Adrenal gland (tissue), 5 donors: ENCODE results near the gene ZSWIM1.

ENCODE experiments used
- POLR2A ChIP-seq, 2 donors: fragments of 450-650 bp; IDR thresholded peaks; one replicate each; pipeline ENCODE4 v1.6.1; 2017; ENCODE audit warnings: antibody characterized with exemption in 2 of 2, mild to moderate bottlenecking in 2 of 2, moderate library complexity in 1 of 2
- TF ChIP-seq, protein P1 (sequence below), 6 experiments: fragments of 450-650 bp in 4 of 6; fragments of 200-600 bp in 2 of 6; sonication (generic) in 1 of 6; IDR thresholded peaks; 1 replicate in 5 of 6; 2 replicates in 1 of 6; pipeline versions ENCODE4 v1.5.1 to v1.8.0; 2016 to 2021; ENCODE audit warnings: antibody characterized with exemption in 6 of 6, mild to moderate bottlenecking in 2 of 6, moderate library complexity in 1 of 6
- donor health status: DM: no; HTN: no; CAD: no.

DNA sequence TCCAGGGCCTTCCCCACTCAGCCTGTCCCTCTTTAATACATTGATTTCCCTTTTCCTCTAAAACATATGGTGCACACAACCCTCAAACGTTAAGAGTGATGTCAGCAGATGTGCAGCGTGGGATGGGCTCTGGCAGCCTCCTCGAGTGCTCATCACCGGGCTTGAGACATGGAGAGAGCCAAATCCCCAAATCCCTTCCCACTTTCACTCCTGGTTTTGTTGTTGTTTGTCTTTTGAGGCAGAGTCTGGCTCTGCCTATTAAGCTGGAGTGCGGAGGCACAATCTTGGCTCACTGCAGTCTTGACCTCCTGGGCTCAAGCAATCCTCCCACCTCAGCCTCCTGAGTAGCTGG is 36.7 kb downstream of the ZSWIM1 start:
- TF ChIP-seq, protein P1, sequence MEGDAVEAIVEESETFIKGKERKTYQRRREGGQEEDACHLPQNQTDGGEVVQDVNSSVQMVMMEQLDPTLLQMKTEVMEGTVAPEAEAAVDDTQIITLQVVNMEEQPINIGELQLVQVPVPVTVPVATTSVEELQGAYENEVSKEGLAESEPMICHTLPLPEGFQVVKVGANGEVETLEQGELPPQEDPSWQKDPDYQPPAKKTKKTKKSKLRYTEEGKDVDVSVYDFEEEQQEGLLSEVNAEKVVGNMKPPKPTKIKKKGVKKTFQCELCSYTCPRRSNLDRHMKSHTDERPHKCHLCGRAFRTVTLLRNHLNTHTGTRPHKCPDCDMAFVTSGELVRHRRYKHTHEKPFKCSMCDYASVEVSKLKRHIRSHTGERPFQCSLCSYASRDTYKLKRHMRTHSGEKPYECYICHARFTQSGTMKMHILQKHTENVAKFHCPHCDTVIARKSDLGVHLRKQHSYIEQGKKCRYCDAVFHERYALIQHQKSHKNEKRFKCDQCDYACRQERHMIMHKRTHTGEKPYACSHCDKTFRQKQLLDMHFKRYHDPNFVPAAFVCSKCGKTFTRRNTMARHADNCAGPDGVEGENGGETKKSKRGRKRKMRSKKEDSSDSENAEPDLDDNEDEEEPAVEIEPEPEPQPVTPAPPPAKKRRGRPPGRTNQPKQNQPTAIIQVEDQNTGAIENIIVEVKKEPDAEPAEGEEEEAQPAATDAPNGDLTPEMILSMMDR (IDR thresholded peaks at IDR 0.05) = no peak
- TF ChIP-seq POLR2A (IDR thresholded peaks at IDR 0.05) = no peak
